GM18520 (cell line): ENCODE results near the gene MOXD1.

Source experiments
- ATAC-seq: cut with Tn5 transposase; IDR thresholded peaks from one replicate; pipeline ENCODE4 v1.9.1; 2021; ENCODE audit not compliant: unreplicated experiment

MOXD1 gene

DNA sequence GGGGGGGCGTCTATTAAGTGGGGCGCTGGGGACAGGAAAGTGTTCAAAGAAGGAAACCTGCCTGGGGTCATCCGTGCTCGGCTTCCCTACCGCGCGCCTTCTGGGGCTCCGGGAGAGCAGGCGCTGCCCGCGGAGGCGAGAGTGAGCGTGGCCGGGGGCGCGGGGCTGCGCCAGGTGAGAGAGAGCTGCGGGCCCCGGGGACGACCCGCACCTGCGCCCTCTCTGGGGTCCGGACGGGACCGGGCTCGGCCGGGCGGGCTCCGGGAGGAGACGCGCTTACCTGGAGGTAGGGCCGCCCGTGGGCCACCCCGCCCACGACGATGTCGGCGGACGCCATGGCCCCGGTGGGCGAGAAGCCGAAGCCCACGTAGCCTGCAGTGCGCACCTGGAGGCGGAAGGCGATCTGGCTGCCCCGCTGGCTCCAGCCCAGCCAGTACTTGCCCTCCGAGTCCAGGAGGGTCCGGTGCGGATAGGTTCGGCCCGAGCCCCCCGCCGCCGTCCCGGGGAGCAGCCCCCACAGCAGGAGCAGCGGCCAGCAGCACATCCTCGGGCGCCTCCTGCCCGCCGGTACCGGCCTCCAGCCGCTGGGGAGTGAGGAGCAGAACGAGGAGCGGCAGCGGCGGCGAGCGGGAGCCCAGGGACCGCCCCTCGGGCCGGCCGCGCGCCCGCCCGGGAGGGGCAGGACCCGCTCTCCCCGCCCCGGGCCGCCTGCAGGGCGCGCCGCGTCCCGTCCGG lies at the start of gene MOXD1:
TSS of gene MOXD1 (minus strand) at position 593 of the 735 bp plus-strand sequence. CDS start at position 544, 49 bp downstream.
- peak; percentile 39 for ATAC-seq

GRCh38 chr6:132446855-132447241 lies 45.6 kb upstream of the MOXD1 start:
- no peak for ATAC-seq

GRCh38 chr6:132446141-132446854 lies 45.0 kb upstream of the MOXD1 start:
- no peak for ATAC-seq

DNA sequence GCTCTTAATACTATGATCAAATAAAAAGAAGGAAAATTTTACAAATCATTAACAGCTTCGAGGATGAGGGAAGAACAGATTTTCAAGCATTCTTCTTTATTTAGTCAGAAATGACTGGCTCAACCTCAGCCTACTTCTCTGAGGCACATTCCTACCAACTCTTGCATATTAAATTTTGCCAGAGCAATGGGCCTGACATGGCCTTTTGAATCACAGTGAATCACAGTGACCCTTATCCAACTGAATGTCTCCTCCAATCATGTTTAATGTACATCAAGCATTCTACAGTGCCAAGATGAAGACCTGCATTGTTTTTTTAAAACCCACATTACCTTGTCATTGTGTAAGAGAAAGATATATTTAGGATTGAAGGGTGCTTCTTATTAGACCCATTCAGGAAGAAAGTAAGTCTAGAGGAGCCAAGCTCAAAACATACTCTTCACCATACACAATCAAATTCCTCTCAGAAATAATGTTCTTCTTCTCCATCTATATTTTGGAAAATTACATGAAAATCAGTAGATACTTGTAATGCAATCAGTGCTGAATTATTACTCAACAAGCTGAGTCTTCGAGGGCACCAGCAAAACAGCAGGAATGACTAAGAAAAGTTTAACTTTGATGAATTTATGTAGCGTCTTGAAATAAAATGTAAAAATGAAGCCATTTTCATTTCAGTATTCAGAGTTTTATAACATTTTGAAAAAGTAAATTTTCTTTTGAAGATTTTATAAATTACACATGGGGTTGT lies 44.1 kb upstream of the MOXD1 start:
- no peak for ATAC-seq

DNA sequence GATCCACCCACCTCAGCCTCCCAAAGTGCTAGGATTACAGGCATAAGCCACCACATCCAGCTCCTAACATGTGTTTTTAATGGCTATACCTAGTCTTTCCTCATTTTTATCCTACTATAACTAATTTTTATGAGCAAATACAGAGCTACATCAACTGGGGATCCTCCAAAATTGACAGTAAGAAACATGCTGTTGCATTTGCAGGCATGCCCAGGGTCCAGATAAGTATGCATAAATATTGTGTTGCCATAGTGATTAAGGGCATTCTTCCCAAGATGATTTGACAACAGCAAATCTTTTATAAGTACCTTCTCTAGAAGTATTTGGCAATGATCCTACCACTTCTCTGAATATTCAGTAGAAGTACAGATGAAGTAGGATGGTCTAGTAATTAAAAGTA lies 41.9 kb upstream of the MOXD1 start:
- no peak for ATAC-seq

- ATAC-seq: no peak
Observed at GRCh38 chr6:132430110-132430509, 28.8 kb upstream of the MOXD1 start.

DNA sequence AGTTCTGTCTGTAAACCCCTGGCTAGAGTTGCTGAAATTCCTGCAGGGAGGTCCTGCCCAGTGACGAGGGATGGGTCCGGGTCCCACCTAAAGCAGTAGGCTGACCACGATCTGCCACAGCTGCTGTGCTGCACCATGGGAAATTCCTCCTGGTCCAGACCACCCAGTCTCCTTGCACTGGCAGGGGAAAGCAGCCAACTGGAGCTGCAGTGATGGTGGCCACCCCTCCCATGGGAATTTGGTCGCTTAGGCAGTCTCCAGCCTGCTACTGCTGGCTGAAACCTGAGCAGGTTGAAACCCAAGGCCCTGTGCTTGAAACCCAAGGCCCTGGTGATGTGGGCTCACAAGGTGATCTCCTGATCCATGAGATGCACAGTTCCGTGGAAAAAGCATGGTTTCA lies 23.9 kb upstream of the MOXD1 start:
- ATAC-seq: no peak

GRCh38 chr6:132423839-132424238 lies 22.6 kb upstream of the MOXD1 start:
- ATAC-seq: no peak

DNA sequence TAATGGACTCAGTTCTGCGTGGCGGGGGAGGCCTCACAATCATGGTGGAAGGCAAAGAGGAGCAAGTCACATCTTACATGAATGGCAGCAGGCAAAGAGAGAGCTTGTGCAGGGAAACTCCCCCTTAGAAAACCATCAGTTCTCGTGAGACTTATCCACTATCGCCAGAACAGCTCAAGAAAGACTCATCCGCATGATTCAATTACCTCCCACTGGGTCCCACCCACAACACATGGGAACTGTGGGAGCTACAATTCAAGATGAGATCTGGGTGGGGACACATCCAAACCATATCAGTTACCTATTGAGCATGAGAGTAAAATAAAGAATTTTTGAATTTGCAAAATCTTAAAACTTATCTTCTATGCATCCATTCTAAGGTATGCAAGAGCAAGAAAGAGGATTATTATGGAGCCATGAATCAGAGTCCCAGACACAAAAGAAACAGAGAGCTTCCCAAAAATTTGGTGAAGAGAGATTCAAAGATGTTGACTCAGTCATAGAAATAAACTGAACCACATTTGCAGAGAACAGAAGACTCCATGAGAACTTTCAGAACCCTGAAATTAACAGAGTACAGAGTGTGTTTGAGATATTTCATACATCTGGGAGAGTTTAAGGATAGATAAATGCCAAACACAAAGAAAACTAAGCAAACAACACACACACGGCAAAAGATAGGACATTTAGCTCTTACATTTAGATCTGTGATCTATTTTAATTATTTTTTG lies 17.1 kb upstream of the MOXD1 start:
- no peak for ATAC-seq

- ATAC-seq: no peak
Observed at GRCh38 chr6:132414761-132415160, 13.5 kb upstream of the MOXD1 start.

DNA sequence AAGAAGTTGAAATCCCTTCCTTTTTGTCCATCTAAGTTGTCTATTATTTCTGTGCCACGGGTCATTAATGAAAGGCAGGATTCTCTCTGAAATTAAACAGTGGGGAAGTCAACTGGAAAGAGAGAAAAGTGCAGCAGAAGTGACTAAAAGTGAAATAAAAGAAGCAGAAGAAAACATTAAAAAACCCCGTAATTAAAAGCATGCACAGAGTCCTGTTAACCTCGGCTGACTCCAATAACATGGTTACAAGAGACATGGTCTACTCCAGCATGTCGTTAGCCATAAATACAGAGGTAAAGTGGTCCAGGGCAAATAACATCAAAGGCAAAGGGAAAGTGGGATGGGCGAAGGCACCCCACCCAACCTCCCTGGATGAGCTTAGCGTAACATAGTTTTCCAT lies 13.0 kb upstream of the MOXD1 start:
- ATAC-seq: no peak

GRCh38 chr6:132413499-132413802 lies 12.2 kb upstream of the MOXD1 start:
- ATAC-seq: no peak

- no peak for ATAC-seq
Observed at GRCh38 chr6:132412656-132413498, 11.6 kb upstream of the MOXD1 start.

GRCh38 chr6:132411296-132411695 lies 10.0 kb upstream of the MOXD1 start:
- ATAC-seq: no peak

DNA sequence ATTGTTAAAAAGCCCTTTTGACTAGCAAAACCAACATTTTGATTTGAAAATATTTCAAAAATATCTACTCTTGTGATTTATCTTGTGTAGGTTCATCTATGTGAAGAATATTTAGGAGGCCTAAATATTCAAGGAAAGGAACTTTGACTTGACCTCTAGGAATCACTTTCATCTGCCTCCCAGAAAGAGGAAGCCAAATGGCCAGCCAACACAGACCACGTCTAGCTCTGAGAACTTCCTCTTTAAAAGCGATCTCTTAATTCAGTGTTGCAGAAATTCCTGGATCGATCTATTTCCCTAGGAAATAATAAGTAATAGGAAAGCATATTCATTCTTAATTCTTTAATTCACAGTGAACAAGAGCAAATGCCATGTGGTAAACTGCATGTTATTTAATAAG lies 9.6 kb upstream of the MOXD1 start:
- ATAC-seq: no peak

- ATAC-seq: peak; percentile 66
Observed at GRCh38 chr6:132405143-132405915, 4.1 kb upstream of the MOXD1 start.

- ATAC-seq: no peak
Observed at GRCh38 chr6:132404736-132405135, 3.5 kb upstream of the MOXD1 start.

GRCh38 chr6:132404330-132404729 lies 3.1 kb upstream of the MOXD1 start:
- no peak for ATAC-seq

DNA sequence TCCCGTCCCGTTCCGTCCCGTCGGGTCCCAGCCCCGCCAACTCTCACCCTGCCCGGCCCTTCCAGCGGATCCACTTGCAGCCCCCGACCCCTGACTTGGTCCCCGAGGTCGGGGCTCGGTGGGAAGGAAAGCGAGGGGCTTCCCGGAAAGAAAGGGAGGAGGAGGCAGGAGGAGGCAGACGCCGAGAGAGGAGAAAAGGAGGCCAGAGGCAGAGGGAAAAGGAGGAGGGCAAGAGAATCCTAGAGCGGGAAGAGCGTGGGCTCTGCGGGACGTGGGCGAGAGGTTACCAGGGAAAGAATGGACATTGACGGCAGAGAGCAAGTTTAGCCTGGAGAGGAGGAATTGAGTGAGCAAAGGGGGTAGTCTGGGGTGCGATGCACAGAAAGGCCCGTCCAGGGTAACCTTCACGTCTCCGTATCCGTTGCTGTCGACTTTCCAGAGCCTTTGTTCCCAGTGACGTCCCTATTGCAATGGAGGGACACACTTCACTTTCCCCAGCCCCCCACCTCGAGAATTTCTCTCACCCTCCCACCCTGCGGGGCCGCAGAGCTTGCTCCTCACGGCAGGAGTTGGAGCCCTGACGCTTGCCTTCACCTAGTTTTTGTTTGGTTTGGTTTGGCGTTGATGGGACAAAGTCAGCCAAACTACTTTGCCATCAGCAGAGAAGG lies 477 bp upstream of the MOXD1 start:
- no peak for ATAC-seq
